A549 (cell line): ENCODE results near the gene HNF4A. TPM values are rescaled to one million over a fixed set of nuclear protein-coding genes. Genes with fewer than 3 reads are reported as not detected.
A peak's percentile ranks its signal among the peaks of the same experiment; 100 is the strongest.

Experiments
- ATAC-seq, 2 experiments: fragments of 200-7000 bp in 1 of 2; fragments of >200 bp in 1 of 2; cut with Nextera tagmentation in 1 of 2; cut with Tn5 transposase in 1 of 2; 3 replicates each; pipeline versions ENCODE4 v1.8.0 to v1.9.1; 2018 to 2020; ENCODE audit warnings: mild to moderate bottlenecking in 1 of 2, moderate library complexity in 1 of 2
- CTCF ChIA-PET: fragments of 300-600 bp; sonication (Branson Sonifier 250); formaldehyde crosslinking; extraction: SDS; loops from one replicate; lab custom pipeline; 2021; ENCODE audit warnings: antibody characterized with exemption, inconsistent platforms; lab: Yijun Ruan, JAX
- POLR2A ChIA-PET: fragments of 350-600 bp; formaldehyde crosslinking; extraction: SDS; loops from one replicate; lab custom pipeline; 2021; ENCODE audit warnings: antibody characterized with exemption, inconsistent platforms; lab: Yijun Ruan, JAX
- DNase-seq, 2 experiments: peaks; one replicate each; pipeline versions ENCODE4 v3.0.0 to v3.0.0-alpha.2; 2011 to 2016; ENCODE audit warnings: low read depth in 1 of 2, low spot score in 1 of 2
- FAIRE-seq: peaks from 2 replicates; lab custom pipeline; 2011; peaks lifted over from hg19 to GRCh38; lab: Jason Lieb, UNC
- H3K27ac ChIP-seq, 2 experiments: fragments of >200 bp; sonication (Bioruptor Twin); formaldehyde crosslinking; 3 replicates each; pipeline ENCODE4 v1.5.1; 2016 to 2017
- H3K4me1 ChIP-seq: fragments of >200 bp; sonication (Bioruptor Twin); formaldehyde crosslinking; 3 replicates; pipeline ENCODE4 v1.6.1; 2016
- H3K4me2 ChIP-seq: fragments of >200 bp; sonication (Bioruptor Twin); formaldehyde crosslinking; 3 replicates; pipeline ENCODE4 v1.6.1; 2016
- H3K4me3 ChIP-seq: fragments of >200 bp; sonication (Bioruptor Twin); formaldehyde crosslinking; 3 replicates; pipeline ENCODE4 v1.5.1; 2016
- H3K9me3 ChIP-seq: fragments of >200 bp; sonication (Bioruptor Twin); formaldehyde crosslinking; 3 replicates; pipeline ENCODE4 v1.6.1; 2016
- BHLHE40 ChIP-seq: IDR thresholded peaks from 2 replicates; pipeline ENCODE4 v1.6.1; 2012; ENCODE audit warnings: low read depth, low read length, inconsistent platforms
- CEBPB ChIP-seq, 2 experiments: fragments of >200 bp in 1 of 2; sonication (Bioruptor Twin) in 1 of 2; formaldehyde crosslinking in 1 of 2; IDR thresholded peaks; 2 replicates each; pipeline ENCODE4 v1.6.1; 2012 to 2016
- CHD4 ChIP-seq: fragments of 200-600 bp; sonication (generic); IDR thresholded peaks from 2 replicates; pipeline ENCODE4 v1.6.1; 2016; ENCODE audit warnings: antibody characterized with exemption, mild to moderate bottlenecking, borderline replicate concordance
- EP300 ChIP-seq, 2 experiments: fragments of >200 bp; sonication (Bioruptor Twin); formaldehyde crosslinking; IDR thresholded peaks; 2 replicates in 1 of 2; 3 replicates in 1 of 2; pipeline ENCODE4 v1.6.1; 2016 to 2017
- ESRRA ChIP-seq: fragments of 150-350 bp; IDR thresholded peaks from 2 replicates; pipeline ENCODE4 v1.6.1; 2014; ENCODE audit warnings: mild to moderate bottlenecking, low read length, borderline replicate concordance
- FOSB ChIP-seq: fragments of 250-450 bp; sonication (Bioruptor Pico); IDR thresholded peaks from 2 replicates; pipeline ENCODE4 v1.5.0; 2020; ENCODE audit warnings: mild to moderate bottlenecking, moderate library complexity
- FOXS1 ChIP-seq: fragments of 250-450 bp; sonication (Bioruptor Pico); IDR thresholded peaks from 2 replicates; pipeline ENCODE4 v1.5.0; 2020; ENCODE audit warnings: mild to moderate bottlenecking, moderate library complexity
- GATA3 ChIP-seq: IDR thresholded peaks from 2 replicates; pipeline ENCODE4 v1.6.1; 2012; ENCODE audit warnings: borderline replicate concordance
- HEYL ChIP-seq: fragments of 250-450 bp; sonication (Bioruptor Pico); IDR thresholded peaks from 2 replicates; pipeline ENCODE4 v1.8.0; 2021; ENCODE audit warnings: mild to moderate bottlenecking, moderate library complexity
- HOXB5 ChIP-seq: fragments of 250-450 bp; sonication (Bioruptor Pico); IDR thresholded peaks from 2 replicates; pipeline ENCODE4 v1.5.0; 2020; ENCODE audit warnings: mild to moderate bottlenecking, moderate library complexity
- JUN ChIP-seq, 2 experiments: fragments of >200 bp; sonication (Bioruptor Twin); formaldehyde crosslinking; IDR thresholded peaks; 2 replicates in 1 of 2; 3 replicates in 1 of 2; pipeline ENCODE4 v1.6.1; 2016 to 2017
- MAFK ChIP-seq: fragments of 450-650 bp; IDR thresholded peaks from 2 replicates; pipeline ENCODE4 v1.6.1; 2014; ENCODE audit not compliant: partially characterized antibody
- NFE2L2 ChIP-seq: fragments of 150-350 bp; conservative IDR thresholded peaks from 2 replicates; pipeline ENCODE4 v1.6.1; 2014; ENCODE audit warnings: low read length
- NPAS2 ChIP-seq: fragments of 250-450 bp; sonication (Bioruptor Pico); IDR thresholded peaks from 2 replicates; pipeline ENCODE4 v1.8.0; 2022; ENCODE audit warnings: mild to moderate bottlenecking, moderate library complexity, borderline replicate concordance
- PHF8 ChIP-seq: fragments of 200-600 bp; sonication (generic); IDR thresholded peaks from 2 replicates; pipeline ENCODE4 v1.6.1; 2016; ENCODE audit warnings: low read depth, mild to moderate bottlenecking, antibody characterized with exemption, moderate library complexity, borderline replicate concordance
- RAD21 ChIP-seq, 2 experiments: fragments of >200 bp in 1 of 2; sonication (Bioruptor Twin) in 1 of 2; formaldehyde crosslinking in 1 of 2; IDR thresholded peaks in 1 of 2; conservative IDR thresholded peaks in 1 of 2; 2 replicates in 1 of 2; 3 replicates in 1 of 2; pipeline ENCODE4 v1.6.1; 2012 to 2018; ENCODE audit warnings: inconsistent platforms in 1 of 2
- SMC3 ChIP-seq: fragments of >200 bp; sonication (Bioruptor Twin); formaldehyde crosslinking; IDR thresholded peaks from 3 replicates; pipeline ENCODE4 v1.6.1; 2018; ENCODE audit warnings: inconsistent platforms
- SREBF2 ChIP-seq: fragments of 450-650 bp; IDR thresholded peaks from 2 replicates; pipeline ENCODE4 v1.6.1; 2014; ENCODE audit warnings: mild to moderate bottlenecking, moderate library complexity
- WGBS: methylation state at CpG from one replicate; pipeline ENCODE4 v1.1.6; 2017; ENCODE audit errors: missing lambda C conversion rate; 5-methylcytosine and 5-hydroxymethylcytosine counted together
- polyA plus RNA-seq, 4 experiments: library from polyadenylated mRNA; depleted of rRNA in 3 of 4; stranded (reverse); fragments of >200 nt; fragmentation: RNase III in 1 of 4; extraction: RNeasy Plus Mini Kit Qiagen cat#74134 plus additional on column Dnase treatment in 1 of 4; gene quantifications; 2 replicates in 3 of 4; 3 replicates in 1 of 4; pipeline ENCODE4 v1.2.3, GENCODE V29; 2011 to 2017
- TF ChIP-seq, protein P1 (sequence below): fragments of >200 bp; sonication (Bioruptor Twin); formaldehyde crosslinking; IDR thresholded peaks from 3 replicates; pipeline ENCODE4 v1.6.1; 2016
- TF ChIP-seq, protein P2 (sequence below): fragments of >200 bp; sonication (Bioruptor Twin); formaldehyde crosslinking; IDR thresholded peaks from 3 replicates; pipeline ENCODE4 v1.5.1; 2016
- TF ChIP-seq, protein P3 (sequence below): fragments of 150-350 bp; IDR thresholded peaks from 2 replicates; pipeline ENCODE4 v1.6.1; 2014; ENCODE audit warnings: low read depth, mild to moderate bottlenecking, low read length
- TF ChIP-seq, protein P4 (sequence below): fragments of >200 bp; sonication (Bioruptor Twin); formaldehyde crosslinking; IDR thresholded peaks from 2 replicates; pipeline ENCODE4 v1.6.1; 2016

Gene HNF4A
- polyA plus RNA-seq, 2 of the 4 experiments (the other 2 are of a cell fraction) = 20.0 to 26.2 TPM

DNA sequence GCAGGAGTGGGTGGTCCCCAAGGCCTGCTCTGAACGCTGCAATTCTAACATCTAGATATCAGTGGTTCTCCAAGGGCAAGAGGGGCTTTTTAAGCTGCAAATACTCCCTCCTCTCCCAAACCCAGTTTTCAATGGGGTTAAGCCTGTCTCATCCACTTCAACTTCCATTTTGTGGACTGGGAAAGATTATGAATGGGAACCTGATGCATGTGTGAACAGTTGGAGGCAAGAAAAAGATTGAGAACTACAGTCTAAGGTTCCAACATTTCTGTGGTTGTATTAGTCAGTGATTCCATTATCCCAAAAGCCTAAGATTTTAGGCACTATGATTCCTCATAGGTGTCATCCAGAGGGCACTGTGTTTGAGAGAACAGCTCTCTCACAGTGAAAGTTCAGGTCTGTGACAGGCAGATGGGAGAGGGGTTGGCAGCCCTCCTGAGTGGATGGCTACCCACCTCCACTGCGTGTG lies 53.7 kb downstream of the HNF4A start:
- no peak overlapping the region for H3K4me2 ChIP-seq
- ATAC-seq = no peak
- TF ChIP-seq SMC3 (no peak), CHD4 (no peak), NPAS2 (no peak), PHF8 (no peak), ESRRA (no peak), MAFK (no peak), NFE2L2 (no peak), HOXB5 (CRISPR knock-in tag) (no peak), EP300 (IDR thresholded peaks at IDR 0.05) (no peak)
- TF ChIP-seq, protein P1, sequence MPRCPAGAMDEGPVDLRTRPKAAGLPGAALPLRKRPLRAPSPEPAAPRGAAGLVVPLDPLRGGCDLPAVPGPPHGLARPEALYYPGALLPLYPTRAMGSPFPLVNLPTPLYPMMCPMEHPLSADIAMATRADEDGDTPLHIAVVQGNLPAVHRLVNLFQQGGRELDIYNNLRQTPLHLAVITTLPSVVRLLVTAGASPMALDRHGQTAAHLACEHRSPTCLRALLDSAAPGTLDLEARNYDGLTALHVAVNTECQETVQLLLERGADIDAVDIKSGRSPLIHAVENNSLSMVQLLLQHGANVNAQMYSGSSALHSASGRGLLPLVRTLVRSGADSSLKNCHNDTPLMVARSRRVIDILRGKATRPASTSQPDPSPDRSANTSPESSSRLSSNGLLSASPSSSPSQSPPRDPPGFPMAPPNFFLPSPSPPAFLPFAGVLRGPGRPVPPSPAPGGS = no peak
- TF ChIP-seq, all 56 proteins: peak for 0
- Histone ChIP-seq H3K9me3 (no peaks in the 10 kb centered on the region), H3K4me1 (peaks cover 27% of the 10 kb centered on the region), H3K4me3 (no peak overlapping the region), H3K27ac (peak overlapping the region in 1 of 2 experiments; percentile 76; a peak in 2 of 6 replicates)
- CTCF ChIA-PET = interaction anchor here (0.7 to 4.4 kb wide), 7 partner anchors 20 to 192 kb away, joined by 3 to 17 read pairs (median 4); no protein-coding TSS in a partner anchor
- DNase-seq = no peak
- FAIRE-seq = no peak
- WGBS = 73% methylated on average over 2 of the region's 2 CpGs
- POLR2A ChIA-PET = no interaction called here

DNA sequence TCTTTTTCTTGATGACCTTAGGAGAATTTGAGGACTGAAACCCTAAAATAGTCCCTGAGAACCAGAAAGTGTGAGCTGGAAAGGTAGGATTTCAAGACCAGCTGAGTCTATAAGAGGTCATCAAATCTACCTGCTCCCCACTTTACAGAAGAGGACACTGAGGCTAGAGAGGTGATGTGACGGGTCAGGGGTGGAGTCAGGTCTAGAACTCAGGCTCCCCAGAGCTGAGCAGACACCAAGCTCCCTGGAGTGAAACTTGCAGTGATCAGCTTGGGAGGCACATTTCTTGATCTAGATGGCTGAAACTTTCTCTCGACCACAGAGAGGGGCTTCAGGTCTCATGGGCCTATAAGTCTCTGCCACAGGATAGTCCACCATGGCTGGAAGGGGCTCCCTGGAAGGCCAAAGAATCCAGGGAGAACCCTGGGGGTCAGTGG lies 55.1 kb downstream of the HNF4A start:
- WGBS = 77% methylated on average over 2 of the region's 2 CpGs
- DNase-seq (no peak), ATAC-seq (no peak), FAIRE-seq (no peak)
- Histone ChIP-seq H3K9me3 (no peaks in the 10 kb centered on the region), H3K4me1 (peaks cover 27% of the 10 kb centered on the region), H3K4me2 (no peak overlapping the region), H3K27ac (peak overlapping the region in 1 of 2 experiments; percentile 8; a peak in 1 of 6 replicates), H3K4me3 (no peak overlapping the region)
- TF ChIP-seq FOXS1 (CRISPR knock-in tag) (no peak), FOSB (CRISPR knock-in tag) (no peak), RAD21 (conservative IDR thresholded peaks at IDR 0.05 in 1 of 2, IDR thresholded peaks at IDR 0.05 in 1 of 2) (no peak), HEYL (CRISPR knock-in tag) (no peak), JUN (IDR thresholded peaks at IDR 0.05) (no peak), GATA3 (no peak)
- POLR2A ChIA-PET = no interaction called here
- CTCF ChIA-PET = interaction anchor here (1.0 to 2.5 kb wide), 8 partner anchors 11 to 195 kb away, joined by 3 to 11 read pairs (median 5); partner anchors contain the start of gene FITM2

DNA sequence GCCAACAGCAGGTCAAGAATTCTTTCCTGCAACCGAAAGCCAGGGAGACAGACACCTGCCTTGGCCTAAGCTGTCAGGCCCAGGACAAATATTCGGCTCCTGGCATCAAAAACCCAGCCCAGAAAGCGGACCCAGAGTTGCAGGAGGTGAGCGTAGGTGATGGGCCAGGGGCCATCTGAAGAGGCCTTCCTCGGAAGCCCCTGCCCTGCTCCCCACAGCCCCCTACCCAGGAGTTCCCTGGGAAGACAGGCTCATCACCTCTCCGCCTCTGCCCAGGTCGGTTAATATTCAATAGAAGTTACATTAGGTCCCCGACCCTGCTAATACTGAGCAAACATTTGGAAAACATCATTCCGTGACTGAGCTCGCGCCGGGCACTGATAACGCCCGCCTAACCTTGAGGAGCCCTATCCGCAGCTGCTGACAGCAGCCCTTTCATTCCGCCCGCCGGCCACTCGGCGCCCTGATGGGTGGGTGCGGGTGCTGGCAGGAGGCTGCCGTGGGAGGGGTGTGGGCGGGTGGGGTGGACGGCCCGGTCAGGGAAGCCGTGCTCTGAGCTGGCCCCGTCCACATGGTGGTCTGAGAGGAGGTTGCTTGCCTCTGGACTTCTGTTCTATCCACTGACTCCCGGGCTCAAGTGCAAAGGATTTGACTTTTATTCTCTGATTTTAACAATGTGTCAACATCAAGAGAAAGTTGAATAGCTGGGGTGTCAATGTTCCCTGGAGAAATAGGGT lies 55.7 kb downstream of the HNF4A start:
- POLR2A ChIA-PET = no interaction called here
- CTCF ChIA-PET = interaction anchor here (0.6 to 2.5 kb wide), 8 partner anchors 11 to 195 kb away, joined by 3 to 11 read pairs (median 4); partner anchors contain the start of gene FITM2
- ATAC-seq = no peak
- Histone ChIP-seq H3K27ac (0 out of 6 replicates have a peak overlapping the region, but pooled peaks of 1 of the 2 experiments have one; percentile 8), H3K4me1 (peaks cover 25% of the 10 kb centered on the region)
- TF ChIP-seq, protein P2, sequence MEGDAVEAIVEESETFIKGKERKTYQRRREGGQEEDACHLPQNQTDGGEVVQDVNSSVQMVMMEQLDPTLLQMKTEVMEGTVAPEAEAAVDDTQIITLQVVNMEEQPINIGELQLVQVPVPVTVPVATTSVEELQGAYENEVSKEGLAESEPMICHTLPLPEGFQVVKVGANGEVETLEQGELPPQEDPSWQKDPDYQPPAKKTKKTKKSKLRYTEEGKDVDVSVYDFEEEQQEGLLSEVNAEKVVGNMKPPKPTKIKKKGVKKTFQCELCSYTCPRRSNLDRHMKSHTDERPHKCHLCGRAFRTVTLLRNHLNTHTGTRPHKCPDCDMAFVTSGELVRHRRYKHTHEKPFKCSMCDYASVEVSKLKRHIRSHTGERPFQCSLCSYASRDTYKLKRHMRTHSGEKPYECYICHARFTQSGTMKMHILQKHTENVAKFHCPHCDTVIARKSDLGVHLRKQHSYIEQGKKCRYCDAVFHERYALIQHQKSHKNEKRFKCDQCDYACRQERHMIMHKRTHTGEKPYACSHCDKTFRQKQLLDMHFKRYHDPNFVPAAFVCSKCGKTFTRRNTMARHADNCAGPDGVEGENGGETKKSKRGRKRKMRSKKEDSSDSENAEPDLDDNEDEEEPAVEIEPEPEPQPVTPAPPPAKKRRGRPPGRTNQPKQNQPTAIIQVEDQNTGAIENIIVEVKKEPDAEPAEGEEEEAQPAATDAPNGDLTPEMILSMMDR = no peak
- TF ChIP-seq BHLHE40 = no peak
- TF ChIP-seq SREBF2 = no peak
- no peak for TF ChIP-seq NFE2L2
- TF ChIP-seq, protein P1 = no peak
- TF ChIP-seq, protein P3, sequence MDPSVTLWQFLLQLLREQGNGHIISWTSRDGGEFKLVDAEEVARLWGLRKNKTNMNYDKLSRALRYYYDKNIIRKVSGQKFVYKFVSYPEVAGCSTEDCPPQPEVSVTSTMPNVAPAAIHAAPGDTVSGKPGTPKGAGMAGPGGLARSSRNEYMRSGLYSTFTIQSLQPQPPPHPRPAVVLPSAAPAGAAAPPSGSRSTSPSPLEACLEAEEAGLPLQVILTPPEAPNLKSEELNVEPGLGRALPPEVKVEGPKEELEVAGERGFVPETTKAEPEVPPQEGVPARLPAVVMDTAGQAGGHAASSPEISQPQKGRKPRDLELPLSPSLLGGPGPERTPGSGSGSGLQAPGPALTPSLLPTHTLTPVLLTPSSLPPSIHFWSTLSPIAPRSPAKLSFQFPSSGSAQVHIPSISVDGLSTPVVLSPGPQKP = no peak
- no peak for TF ChIP-seq CEBPB (IDR thresholded peaks at IDR 0.05)
- TF ChIP-seq, protein P4, sequence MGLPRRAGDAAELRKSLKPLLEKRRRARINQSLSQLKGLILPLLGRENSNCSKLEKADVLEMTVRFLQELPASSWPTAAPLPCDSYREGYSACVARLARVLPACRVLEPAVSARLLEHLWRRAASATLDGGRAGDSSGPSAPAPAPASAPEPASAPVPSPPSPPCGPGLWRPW = no peak
- TF ChIP-seq, all 56 proteins: peak for 0
- DNase-seq = no peak
- Histone ChIP-seq H3K9me3 (no peaks in the 10 kb centered on the region), H3K4me3 (no peak overlapping the region), H3K4me2 (no peak overlapping the region)
- no peak for FAIRE-seq
- WGBS = 75% methylated on average over 16 of the region's 28 CpGs
